Testis (tissue), 2 donors: ENCODE measurements around the gene TNP2.

Experiments used
- CTCF ChIP-seq, 3 experiments: fragments of 450-650 bp in 2 of 3; fragments of 200-600 bp in 1 of 3; sonication (generic) in 1 of 3; IDR thresholded peaks; one replicate each; pipeline ENCODE4 v1.5.1; 2016 to 2019; ENCODE audit warnings: antibody characterized with exemption in 3 of 3, mild to moderate bottlenecking in 2 of 3, moderate library complexity in 1 of 3
- POLR2A ChIP-seq: fragments of 450-650 bp; IDR thresholded peaks from one replicate; pipeline ENCODE4 v1.6.1; 2017; ENCODE audit warnings: antibody characterized with exemption, mild to moderate bottlenecking, moderate library complexity

- no peak for TF ChIP-seq CTCF (IDR thresholded peaks at IDR 0.05)
- TF ChIP-seq POLR2A: no peak
These were observed 29.2 kb downstream of the TNP2 start for GRCh38 chr16:11239644-11240632.
